Middle frontal gyrus (tissue), 1 donor: ENCODE measurements around the gene OR10V1.

Experiments used
- DNase-seq: peaks from one replicate; pipeline ENCODE4 v3.0.0-alpha.2; 2015; ENCODE audit warnings: low spot score; ENCODE audit errors: extremely low spot score

Gene OR10V1

GRCh38 chr11:59668950-59669610, 44.6 kb downstream of the OR10V1 start, which contains the start of gene PATL1:
Gene PATL1, minus strand, starts transcription at chr11:59669037. Its CDS starts 142 bp downstream, at chr11:59668895.
- DNase-seq = peak; percentile 98

GRCh38 chr11:59668188-59668949, 45.3 kb downstream of the OR10V1 start:
- no peak for DNase-seq

GRCh38 chr11:59667812-59668187, 45.8 kb downstream of the OR10V1 start:
- no peak for DNase-seq

- DNase-seq = no peak
Observed at GRCh38 chr11:59666969-59667368, 46.7 kb downstream of the OR10V1 start.
